K562 (cell line): ENCODE results near the gene TAL1. TPM values are rescaled to one million over a fixed set of nuclear protein-coding genes. Genes with fewer than 3 reads are reported as not detected.
A peak's percentile ranks its signal among the peaks of the same experiment; 100 is the strongest.

ENCODE experiments used
- CCAR2 ChIP-seq: fragments of 200-400 bp; formaldehyde crosslinking; IDR thresholded peaks from 2 replicates; pipeline ENCODE4 v1.6.1; 2017; ENCODE audit warnings: mild to moderate bottlenecking, low read depth, low read length
- COPS2 ChIP-seq: fragments of 450-650 bp; conservative IDR thresholded peaks from 2 replicates; pipeline ENCODE4 v1.6.1; 2016; ENCODE audit warnings: mild to moderate bottlenecking, moderate library complexity
- ETV5 ChIP-seq: sonication (generic); formaldehyde crosslinking; IDR thresholded peaks from 2 replicates; pipeline ENCODE4 v1.4.0; 2020; ENCODE audit warnings: low read depth, mild to moderate bottlenecking, missing genetic modification reagents
- HMG20B ChIP-seq: fragments of 250-450 bp; sonication (Bioruptor Pico); IDR thresholded peaks from 2 replicates; pipeline ENCODE4 v1.5.0; 2021; ENCODE audit warnings: mild to moderate bottlenecking
- KAT7 ChIP-seq: sonication (generic); formaldehyde crosslinking; IDR thresholded peaks from 2 replicates; pipeline ENCODE4 v1.8.0; 2022; ENCODE audit warnings: missing genetic modification reagents, mild to moderate bottlenecking, borderline replicate concordance
- KHSRP ChIP-seq: fragments of 450-650 bp; IDR thresholded peaks from 2 replicates; pipeline ENCODE4 v1.6.1; 2017
- NEUROD1 ChIP-seq: fragments of 150-350 bp; IDR thresholded peaks from 2 replicates; pipeline ENCODE4 v1.6.1; 2014; ENCODE audit warnings: borderline replicate concordance, low read length, low read depth; ENCODE audit not compliant: partially characterized antibody
- PHB ChIP-seq: fragments of 250-450 bp; sonication (Bioruptor Pico); IDR thresholded peaks from 2 replicates; pipeline ENCODE4 v1.5.0; 2021
- ZNF133 ChIP-seq: fragments of 250-450 bp; sonication (Bioruptor Pico); IDR thresholded peaks from 2 replicates; pipeline ENCODE4 v1.4.0; 2020; ENCODE audit warnings: mild to moderate bottlenecking
- ZNF165 ChIP-seq: fragments of 250-450 bp; sonication (Bioruptor Pico); IDR thresholded peaks from 2 replicates; pipeline ENCODE4 v1.4.0; 2020; ENCODE audit warnings: borderline replicate concordance
- polyA plus RNA-seq, 8 experiments: library from polyadenylated mRNA; depleted of rRNA in 4 of 8; stranded (reverse) in 5 of 8; unstranded in 3 of 8; fragments of >200 nt; fragmentation: Nextera tagmentation in 2 of 8; fragmentation: Illumina TruSeq in 1 of 8; extraction: Ambion mirVana in 2 of 8; extraction: Trizol in 1 of 8; gene quantifications; 2 replicates each; pipeline versions ENCODE4 v1.2.1 to v1.2.3, GENCODE V29; 2011 to 2014; ENCODE audit warnings: inconsistent platforms in 1 of 8, missing spikeins in 1 of 8
- total RNA-seq, 7 experiments: library from RNA; depleted of rRNA in 6 of 7; stranded (reverse); fragments of >200 nt in 6 of 7; fragmentation: Illumina TruSeq in 2 of 7; extraction: Trizol in 2 of 7; gene quantifications; 2 replicates each; pipeline versions ENCODE4 v1.2.1 to v1.2.3, GENCODE V29; 2011 to 2021; ENCODE audit warnings: low replicate concordance in 1 of 7
- TF ChIP-seq, protein P1 (sequence below): sonication (generic); formaldehyde crosslinking; IDR thresholded peaks from 2 replicates; pipeline ENCODE4 v1.5.0; 2020; ENCODE audit warnings: missing genetic modification reagents
- TF ChIP-seq, protein P2 (sequence below), 2 experiments: fragments of 450-650 bp; IDR thresholded peaks; 2 replicates each; pipeline ENCODE4 v1.6.1; 2018; ENCODE audit warnings: mild to moderate bottlenecking in 2 of 2, low read depth in 1 of 2; ENCODE audit not compliant: partially characterized antibody in 2 of 2
- TF ChIP-seq, protein P3 (sequence below), 2 experiments: fragments of 450-650 bp; formaldehyde crosslinking in 1 of 2; IDR thresholded peaks; 2 replicates each; pipeline versions ENCODE4 v1.4.0 to v1.6.1; 2014 to 2020; ENCODE audit warnings: mild to moderate bottlenecking in 2 of 2, borderline replicate concordance in 1 of 2, low read depth in 1 of 2

TAL1 gene
- total and polyA plus RNA-seq, 9 of the 15 experiments (the other 6 are each of a cell fraction or from before 2014, with no cell fraction given), result 18.5 to 106 (median 59.7) TPM

DNA sequence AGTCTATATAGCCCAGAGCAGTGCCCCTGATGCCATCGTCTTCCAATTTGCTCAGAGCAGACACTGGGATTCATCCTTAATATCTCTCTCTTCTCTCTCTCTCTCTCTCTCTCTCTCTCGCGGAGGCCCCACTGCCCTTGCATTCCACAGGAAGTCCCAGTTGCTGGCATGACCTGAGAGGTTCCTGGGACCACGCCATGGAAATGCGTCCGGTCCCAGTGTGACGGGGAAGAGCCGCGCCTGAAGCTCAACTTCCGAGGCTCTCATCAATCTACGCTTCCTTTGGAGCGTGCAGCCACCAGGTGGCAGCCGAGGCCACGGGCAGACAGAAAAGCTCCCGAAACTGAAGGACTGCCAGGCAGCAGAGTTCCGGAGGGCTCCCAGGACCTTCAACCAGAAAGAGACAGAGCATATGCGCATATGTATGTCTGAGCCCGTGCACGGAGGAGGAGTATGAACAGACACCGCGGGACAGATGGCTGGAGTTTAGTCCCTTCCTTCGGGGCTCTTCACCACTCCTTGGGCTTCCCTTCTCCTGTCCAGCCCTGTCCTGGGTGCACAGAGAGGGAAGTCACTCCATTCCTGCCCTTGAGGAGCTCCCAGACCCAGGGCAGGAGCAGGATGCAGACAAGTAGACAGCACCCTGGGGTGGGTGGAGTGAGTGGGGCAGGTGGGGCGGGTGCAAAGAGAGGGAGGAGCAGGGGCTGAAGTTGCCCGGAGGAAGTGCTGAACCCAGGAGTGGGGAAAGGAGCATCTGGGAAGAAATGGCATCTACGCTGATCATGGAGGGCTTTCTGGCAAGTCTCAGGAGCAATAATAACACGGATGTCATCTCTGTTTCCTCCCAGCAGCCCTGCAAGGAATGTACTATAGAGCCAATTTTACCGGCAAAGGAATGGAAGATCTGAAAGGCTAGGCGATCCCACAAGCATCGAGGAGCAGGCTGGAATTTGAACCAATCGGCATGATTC, 52.7 kb downstream of the TAL1 start (continued):
- TF ChIP-seq CCAR2 (no peak), KAT7 (CRISPR knock-in tag) (peak; percentile 19; the same call in 1 of the 2 replicates), KHSRP (peak; percentile 81), COPS2 (no peak), ETV5 (CRISPR knock-in tag) (peak; percentile 91), PHB (CRISPR knock-in tag) (no peak), NEUROD1 (peak; percentile 35), ZNF165 (CRISPR knock-in tag) (no peak), HMG20B (CRISPR knock-in tag) (no peak), ZNF133 (no peak)
- TF ChIP-seq, protein P1, sequence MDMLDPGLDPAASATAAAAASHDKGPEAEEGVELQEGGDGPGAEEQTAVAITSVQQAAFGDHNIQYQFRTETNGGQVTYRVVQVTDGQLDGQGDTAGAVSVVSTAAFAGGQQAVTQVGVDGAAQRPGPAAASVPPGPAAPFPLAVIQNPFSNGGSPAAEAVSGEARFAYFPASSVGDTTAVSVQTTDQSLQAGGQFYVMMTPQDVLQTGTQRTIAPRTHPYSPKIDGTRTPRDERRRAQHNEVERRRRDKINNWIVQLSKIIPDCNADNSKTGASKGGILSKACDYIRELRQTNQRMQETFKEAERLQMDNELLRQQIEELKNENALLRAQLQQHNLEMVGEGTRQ (CRISPR knock-in tag), result no peak
- TF ChIP-seq, protein P2, sequence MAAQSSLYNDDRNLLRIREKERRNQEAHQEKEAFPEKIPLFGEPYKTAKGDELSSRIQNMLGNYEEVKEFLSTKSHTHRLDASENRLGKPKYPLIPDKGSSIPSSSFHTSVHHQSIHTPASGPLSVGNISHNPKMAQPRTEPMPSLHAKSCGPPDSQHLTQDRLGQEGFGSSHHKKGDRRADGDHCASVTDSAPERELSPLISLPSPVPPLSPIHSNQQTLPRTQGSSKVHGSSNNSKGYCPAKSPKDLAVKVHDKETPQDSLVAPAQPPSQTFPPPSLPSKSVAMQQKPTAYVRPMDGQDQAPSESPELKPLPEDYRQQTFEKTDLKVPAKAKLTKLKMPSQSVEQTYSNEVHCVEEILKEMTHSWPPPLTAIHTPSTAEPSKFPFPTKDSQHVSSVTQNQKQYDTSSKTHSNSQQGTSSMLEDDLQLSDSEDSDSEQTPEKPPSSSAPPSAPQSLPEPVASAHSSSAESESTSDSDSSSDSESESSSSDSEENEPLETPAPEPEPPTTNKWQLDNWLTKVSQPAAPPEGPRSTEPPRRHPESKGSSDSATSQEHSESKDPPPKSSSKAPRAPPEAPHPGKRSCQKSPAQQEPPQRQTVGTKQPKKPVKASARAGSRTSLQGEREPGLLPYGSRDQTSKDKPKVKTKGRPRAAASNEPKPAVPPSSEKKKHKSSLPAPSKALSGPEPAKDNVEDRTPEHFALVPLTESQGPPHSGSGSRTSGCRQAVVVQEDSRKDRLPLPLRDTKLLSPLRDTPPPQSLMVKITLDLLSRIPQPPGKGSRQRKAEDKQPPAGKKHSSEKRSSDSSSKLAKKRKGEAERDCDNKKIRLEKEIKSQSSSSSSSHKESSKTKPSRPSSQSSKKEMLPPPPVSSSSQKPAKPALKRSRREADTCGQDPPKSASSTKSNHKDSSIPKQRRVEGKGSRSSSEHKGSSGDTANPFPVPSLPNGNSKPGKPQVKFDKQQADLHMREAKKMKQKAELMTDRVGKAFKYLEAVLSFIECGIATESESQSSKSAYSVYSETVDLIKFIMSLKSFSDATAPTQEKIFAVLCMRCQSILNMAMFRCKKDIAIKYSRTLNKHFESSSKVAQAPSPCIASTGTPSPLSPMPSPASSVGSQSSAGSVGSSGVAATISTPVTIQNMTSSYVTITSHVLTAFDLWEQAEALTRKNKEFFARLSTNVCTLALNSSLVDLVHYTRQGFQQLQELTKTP (IDR thresholded peaks at IDR 0.05; ENCODE audit: low read depth in 1 of 2, partially characterized antibody in 2 of 2), result peak in 1 of 2 experiments; percentile 91
- TF ChIP-seq, protein P3, sequence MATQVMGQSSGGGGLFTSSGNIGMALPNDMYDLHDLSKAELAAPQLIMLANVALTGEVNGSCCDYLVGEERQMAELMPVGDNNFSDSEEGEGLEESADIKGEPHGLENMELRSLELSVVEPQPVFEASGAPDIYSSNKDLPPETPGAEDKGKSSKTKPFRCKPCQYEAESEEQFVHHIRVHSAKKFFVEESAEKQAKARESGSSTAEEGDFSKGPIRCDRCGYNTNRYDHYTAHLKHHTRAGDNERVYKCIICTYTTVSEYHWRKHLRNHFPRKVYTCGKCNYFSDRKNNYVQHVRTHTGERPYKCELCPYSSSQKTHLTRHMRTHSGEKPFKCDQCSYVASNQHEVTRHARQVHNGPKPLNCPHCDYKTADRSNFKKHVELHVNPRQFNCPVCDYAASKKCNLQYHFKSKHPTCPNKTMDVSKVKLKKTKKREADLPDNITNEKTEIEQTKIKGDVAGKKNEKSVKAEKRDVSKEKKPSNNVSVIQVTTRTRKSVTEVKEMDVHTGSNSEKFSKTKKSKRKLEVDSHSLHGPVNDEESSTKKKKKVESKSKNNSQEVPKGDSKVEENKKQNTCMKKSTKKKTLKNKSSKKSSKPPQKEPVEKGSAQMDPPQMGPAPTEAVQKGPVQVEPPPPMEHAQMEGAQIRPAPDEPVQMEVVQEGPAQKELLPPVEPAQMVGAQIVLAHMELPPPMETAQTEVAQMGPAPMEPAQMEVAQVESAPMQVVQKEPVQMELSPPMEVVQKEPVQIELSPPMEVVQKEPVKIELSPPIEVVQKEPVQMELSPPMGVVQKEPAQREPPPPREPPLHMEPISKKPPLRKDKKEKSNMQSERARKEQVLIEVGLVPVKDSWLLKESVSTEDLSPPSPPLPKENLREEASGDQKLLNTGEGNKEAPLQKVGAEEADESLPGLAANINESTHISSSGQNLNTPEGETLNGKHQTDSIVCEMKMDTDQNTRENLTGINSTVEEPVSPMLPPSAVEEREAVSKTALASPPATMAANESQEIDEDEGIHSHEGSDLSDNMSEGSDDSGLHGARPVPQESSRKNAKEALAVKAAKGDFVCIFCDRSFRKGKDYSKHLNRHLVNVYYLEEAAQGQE (IDR thresholded peaks at IDR 0.05; ENCODE audit: borderline replicate concordance), result peak; percentile 93
- TF ChIP-seq, protein P3 (CRISPR knock-in tag; IDR thresholded peaks at IDR 0.05; ENCODE audit: low read depth), result peak; percentile 62; the same call in 1 of the 2 replicates
